HCT116 (cell line): ENCODE measurements around the gene GRHPR.

Experiments
- CBX3 ChIP-seq: IDR thresholded peaks from 2 replicates; pipeline ENCODE4 v1.6.1; 2012; ENCODE audit warnings: low read depth
- EZH2phosphoT487 ChIP-seq: fragments of 200-600 bp; IDR thresholded peaks from 2 replicates; pipeline ENCODE4 v1.6.1; 2018; ENCODE audit warnings: antibody characterized with exemption, borderline replicate concordance
- JUND ChIP-seq: IDR thresholded peaks from 2 replicates; pipeline ENCODE4 v1.6.1; 2012
- POLR2A ChIP-seq: IDR thresholded peaks from 2 replicates; pipeline ENCODE4 v1.7.0; 2011; ENCODE audit warnings: borderline replicate concordance; ENCODE audit not compliant: insufficient read depth, insufficient read length; ENCODE audit errors: extremely low read depth
- POLR2AphosphoS5 ChIP-seq: IDR thresholded peaks from 2 replicates; pipeline ENCODE4 v1.6.1; 2011; ENCODE audit warnings: mild to moderate bottlenecking, low read depth, low read length, moderate library complexity
- RAD21 ChIP-seq: IDR thresholded peaks from 2 replicates; pipeline ENCODE4 v1.6.1; 2012; ENCODE audit warnings: low read depth, mild to moderate bottlenecking
- YY1 ChIP-seq: IDR thresholded peaks from 2 replicates; pipeline ENCODE4 v1.6.1; 2011; ENCODE audit warnings: low read length, low read depth, moderate library complexity, mild to moderate bottlenecking; ENCODE audit not compliant: insufficient replicate concordance; ENCODE audit errors: extremely low read depth
- ZNF274 ChIP-seq: fragments of 200-500 bp; sonication (Bioruptor generic); IDR thresholded peaks from 2 replicates; pipeline ENCODE4 v1.6.1; 2014; ENCODE audit warnings: mild to moderate bottlenecking, low read depth, low read length, inconsistent platforms
- TF ChIP-seq, protein P1 (sequence below), 3 experiments: fragments of 200-600 bp in 1 of 3; sonication (generic) in 1 of 3; IDR thresholded peaks in 2 of 3; conservative IDR thresholded peaks in 1 of 3; 2 replicates each; pipeline ENCODE4 v1.5.1; 2012 to 2017; ENCODE audit warnings: low read depth in 2 of 3, low read length in 2 of 3, antibody characterized with exemption in 1 of 3, borderline replicate concordance in 1 of 3, control low read depth in 1 of 3, mild to moderate bottlenecking in 1 of 3, mixed read lengths in 1 of 3, mixed run types in 1 of 3, moderate library complexity in 1 of 3; ENCODE audit not compliant: insufficient read depth in 1 of 3
- TF ChIP-seq, protein P2 (sequence below): IDR thresholded peaks from 2 replicates; pipeline ENCODE4 v1.6.1; 2012
- TF ChIP-seq, protein P3 (sequence below): IDR thresholded peaks from 2 replicates; pipeline ENCODE4 v1.6.1; 2012; ENCODE audit warnings: low read depth

DNA sequence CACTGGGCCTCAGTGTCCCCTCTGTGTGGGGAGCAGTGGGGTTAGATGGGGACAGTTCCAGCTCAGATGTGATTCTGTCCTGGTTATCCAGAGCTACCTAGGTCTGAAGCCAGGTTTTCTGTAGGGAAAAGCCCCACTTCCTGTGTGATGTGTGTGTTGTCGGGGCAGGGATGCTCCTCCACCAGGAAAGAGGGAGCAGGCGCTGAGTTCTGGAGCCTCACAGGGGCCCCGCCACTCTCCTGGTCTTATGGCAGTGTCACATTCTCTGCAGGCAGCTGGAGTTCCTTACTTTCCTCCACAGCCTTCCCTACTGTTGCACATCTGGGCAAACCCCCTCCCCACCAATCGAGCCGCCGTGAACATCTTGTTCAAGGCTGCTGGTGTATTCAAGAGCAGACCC lies 39.1 kb upstream of the GRHPR start:
- TF ChIP-seq, protein P1, sequence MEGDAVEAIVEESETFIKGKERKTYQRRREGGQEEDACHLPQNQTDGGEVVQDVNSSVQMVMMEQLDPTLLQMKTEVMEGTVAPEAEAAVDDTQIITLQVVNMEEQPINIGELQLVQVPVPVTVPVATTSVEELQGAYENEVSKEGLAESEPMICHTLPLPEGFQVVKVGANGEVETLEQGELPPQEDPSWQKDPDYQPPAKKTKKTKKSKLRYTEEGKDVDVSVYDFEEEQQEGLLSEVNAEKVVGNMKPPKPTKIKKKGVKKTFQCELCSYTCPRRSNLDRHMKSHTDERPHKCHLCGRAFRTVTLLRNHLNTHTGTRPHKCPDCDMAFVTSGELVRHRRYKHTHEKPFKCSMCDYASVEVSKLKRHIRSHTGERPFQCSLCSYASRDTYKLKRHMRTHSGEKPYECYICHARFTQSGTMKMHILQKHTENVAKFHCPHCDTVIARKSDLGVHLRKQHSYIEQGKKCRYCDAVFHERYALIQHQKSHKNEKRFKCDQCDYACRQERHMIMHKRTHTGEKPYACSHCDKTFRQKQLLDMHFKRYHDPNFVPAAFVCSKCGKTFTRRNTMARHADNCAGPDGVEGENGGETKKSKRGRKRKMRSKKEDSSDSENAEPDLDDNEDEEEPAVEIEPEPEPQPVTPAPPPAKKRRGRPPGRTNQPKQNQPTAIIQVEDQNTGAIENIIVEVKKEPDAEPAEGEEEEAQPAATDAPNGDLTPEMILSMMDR (IDR thresholded peaks at IDR 0.05 in 2 of 3, conservative IDR thresholded peaks at IDR 0.05 in 1 of 3; ENCODE audit: borderline replicate concordance in 1 of 3, insufficient read depth in 1 of 3, low read depth in 2 of 3, low read length in 2 of 3) = no peak
- TF ChIP-seq, protein P2, sequence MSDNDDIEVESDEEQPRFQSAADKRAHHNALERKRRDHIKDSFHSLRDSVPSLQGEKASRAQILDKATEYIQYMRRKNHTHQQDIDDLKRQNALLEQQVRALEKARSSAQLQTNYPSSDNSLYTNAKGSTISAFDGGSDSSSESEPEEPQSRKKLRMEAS = no peak
- no peak for TF ChIP-seq RAD21
- TF ChIP-seq JUND = no peak
- TF ChIP-seq POLR2AphosphoS5 = no peak
- TF ChIP-seq ZNF274 = no peak
- no peak for TF ChIP-seq POLR2A
- no peak for TF ChIP-seq EZH2phosphoT487
- no peak for TF ChIP-seq CBX3
- TF ChIP-seq YY1 = no peak
- TF ChIP-seq, protein P3, sequence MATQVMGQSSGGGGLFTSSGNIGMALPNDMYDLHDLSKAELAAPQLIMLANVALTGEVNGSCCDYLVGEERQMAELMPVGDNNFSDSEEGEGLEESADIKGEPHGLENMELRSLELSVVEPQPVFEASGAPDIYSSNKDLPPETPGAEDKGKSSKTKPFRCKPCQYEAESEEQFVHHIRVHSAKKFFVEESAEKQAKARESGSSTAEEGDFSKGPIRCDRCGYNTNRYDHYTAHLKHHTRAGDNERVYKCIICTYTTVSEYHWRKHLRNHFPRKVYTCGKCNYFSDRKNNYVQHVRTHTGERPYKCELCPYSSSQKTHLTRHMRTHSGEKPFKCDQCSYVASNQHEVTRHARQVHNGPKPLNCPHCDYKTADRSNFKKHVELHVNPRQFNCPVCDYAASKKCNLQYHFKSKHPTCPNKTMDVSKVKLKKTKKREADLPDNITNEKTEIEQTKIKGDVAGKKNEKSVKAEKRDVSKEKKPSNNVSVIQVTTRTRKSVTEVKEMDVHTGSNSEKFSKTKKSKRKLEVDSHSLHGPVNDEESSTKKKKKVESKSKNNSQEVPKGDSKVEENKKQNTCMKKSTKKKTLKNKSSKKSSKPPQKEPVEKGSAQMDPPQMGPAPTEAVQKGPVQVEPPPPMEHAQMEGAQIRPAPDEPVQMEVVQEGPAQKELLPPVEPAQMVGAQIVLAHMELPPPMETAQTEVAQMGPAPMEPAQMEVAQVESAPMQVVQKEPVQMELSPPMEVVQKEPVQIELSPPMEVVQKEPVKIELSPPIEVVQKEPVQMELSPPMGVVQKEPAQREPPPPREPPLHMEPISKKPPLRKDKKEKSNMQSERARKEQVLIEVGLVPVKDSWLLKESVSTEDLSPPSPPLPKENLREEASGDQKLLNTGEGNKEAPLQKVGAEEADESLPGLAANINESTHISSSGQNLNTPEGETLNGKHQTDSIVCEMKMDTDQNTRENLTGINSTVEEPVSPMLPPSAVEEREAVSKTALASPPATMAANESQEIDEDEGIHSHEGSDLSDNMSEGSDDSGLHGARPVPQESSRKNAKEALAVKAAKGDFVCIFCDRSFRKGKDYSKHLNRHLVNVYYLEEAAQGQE = no peak
